Upper lobe of right lung (tissue), 1 donor: ENCODE measurements around the gene NRG2. TPM values are rescaled to one million over a fixed set of nuclear protein-coding genes. Genes with fewer than 3 reads are reported as not detected.

Experiments
- ATAC-seq: fragments of 200-7000 bp; cut with Tn5 transposase; one replicate; pipeline ENCODE4 v1.9.1; 2020; ENCODE audit warnings: mild to moderate bottlenecking, moderate library complexity
- DNase-seq: peaks from one replicate; pipeline ENCODE4 v3.0.0-alpha.2; 2020
- H3K27ac ChIP-seq: fragments of 200-600 bp; one replicate; pipeline ENCODE4 v1.8.0; 2022
- H3K27me3 ChIP-seq: fragments of 200-600 bp; one replicate; pipeline ENCODE4 v1.8.0; 2022; ENCODE audit warnings: mild to moderate bottlenecking
- H3K36me3 ChIP-seq: fragments of 200-600 bp; one replicate; pipeline ENCODE4 v1.8.0; 2022
- H3K4me1 ChIP-seq: fragments of 200-600 bp; one replicate; pipeline ENCODE4 v1.8.0; 2022
- H3K4me3 ChIP-seq: fragments of 200-600 bp; one replicate; pipeline ENCODE4 v1.8.0; 2022; ENCODE audit warnings: mild to moderate bottlenecking
- H3K9me3 ChIP-seq: fragments of 200-600 bp; one replicate; pipeline ENCODE4 v1.8.0; 2022
- CTCF ChIP-seq: fragments of 200-600 bp; IDR thresholded peaks from one replicate; pipeline ENCODE4 v1.8.0; 2022; ENCODE audit warnings: antibody characterized with exemption
- intact Hi-C: fragments of 100-400 bp; cut with DNase I; formaldehyde crosslinking; loops from one replicate; pipeline ENCODE4 v1.11.0; 2022
- total RNA-seq: library from RNA; stranded (reverse); fragmentation: NEBNext Ultra II Directional; extraction: Animal tissue kit (Norgen Biotek cat#: 25700); gene quantifications from one replicate; pipeline ENCODE4 v1.2.1, GENCODE V29; 2021
- donor health status: DM: no; HTN: yes; CAD: no; lungs with severe emphysema.

NRG2 gene
- total RNA-seq, 1 donor from 2014 or later: 1.4 TPM

GRCh38 chr5:139915266-139915665 is 127.8 kb downstream of the NRG2 start:
- no peaks in the 10 kb centered on the region for H3K4me1 ChIP-seq
- intact Hi-C loops: no loop called here

DNA sequence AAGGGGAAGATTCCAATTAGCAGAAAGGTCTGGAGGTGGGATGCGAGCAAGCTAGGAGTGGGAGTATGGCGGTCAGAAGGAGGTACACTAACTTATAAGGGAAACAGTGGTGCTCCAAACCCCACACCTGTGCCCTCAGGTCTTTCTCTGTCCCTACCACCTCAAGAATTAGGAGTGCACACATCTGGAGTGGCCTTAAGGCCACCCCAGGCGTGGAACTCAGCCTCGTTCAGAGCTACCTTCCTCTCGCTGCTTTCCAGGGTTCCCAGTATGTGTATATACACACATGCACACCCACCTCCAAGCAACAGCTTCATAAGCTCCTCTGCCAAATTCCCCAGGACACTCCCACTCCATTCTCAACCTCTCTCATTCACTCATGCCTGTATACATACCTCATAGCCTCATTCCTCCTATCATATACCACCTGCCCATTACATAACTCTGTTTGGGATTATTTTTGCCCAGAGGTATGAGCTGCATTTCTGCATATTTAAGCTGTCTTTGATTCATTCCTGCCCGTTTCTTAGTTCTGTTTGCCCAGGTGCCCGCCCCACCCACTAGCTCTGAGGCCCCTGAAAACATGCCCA is 128.8 kb downstream of the NRG2 start:
- Histone ChIP-seq H3K27ac (no peak overlapping the region), H3K4me1 (no peaks in the 10 kb centered on the region), H3K9me3 (no peaks in the 10 kb centered on the region), H3K27me3 (peaks cover 7% of the 10 kb centered on the region), H3K4me3 (no peak overlapping the region), H3K36me3 (no peaks in the 10 kb centered on the region)
- TF ChIP-seq CTCF: no peak
- ATAC-seq (no peak), DNase-seq (no peak)
- intact Hi-C loops: no loop called here

More at GRCh38 chr5:139915266-139915665, 127.8 kb downstream of the NRG2 start:
- no peak for TF ChIP-seq CTCF
- no peak for ATAC-seq
- Histone ChIP-seq H3K27me3 (peaks cover 7% of the 10 kb centered on the region), H3K36me3 (no peaks in the 10 kb centered on the region), H3K9me3 (no peaks in the 10 kb centered on the region), H3K4me3 (no peak overlapping the region), H3K27ac (no peak overlapping the region)
- DNase-seq: no peak

- Histone ChIP-seq H3K4me1 (no peaks in the 10 kb centered on the region), H3K27ac (no peak overlapping the region), H3K27me3 (peaks cover 7% of the 10 kb centered on the region), H3K9me3 (no peaks in the 10 kb centered on the region), H3K36me3 (no peaks in the 10 kb centered on the region), H3K4me3 (no peak overlapping the region)
- no peak for DNase-seq
- no peak for TF ChIP-seq CTCF
- no peak for ATAC-seq
- intact Hi-C loops: no loop called here
These were observed 130.3 kb downstream of the NRG2 start for GRCh38 chr5:139912804-139913203.

DNA sequence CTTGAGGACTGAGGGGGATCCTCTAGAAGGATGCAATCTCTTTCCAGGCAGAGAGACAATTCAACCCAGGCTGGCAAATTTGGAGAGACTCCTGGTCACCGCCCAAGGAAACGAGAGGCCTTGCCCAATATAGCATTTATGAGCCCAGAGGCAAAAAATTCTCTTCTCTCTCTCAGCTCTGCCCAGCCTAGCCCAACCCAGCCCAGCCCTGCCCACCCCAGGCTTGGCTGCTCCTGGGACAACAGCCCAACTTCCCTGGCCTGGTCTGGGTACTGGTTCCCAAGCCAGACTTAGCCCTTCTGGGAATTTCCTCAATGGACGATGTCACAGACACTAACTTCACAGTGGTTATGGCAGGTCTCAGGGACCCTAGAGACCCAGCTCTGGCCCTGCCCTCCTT is 130.9 kb downstream of the NRG2 start:
- no peak for TF ChIP-seq CTCF
- no peak for ATAC-seq
- Histone ChIP-seq H3K4me3 (no peak overlapping the region), H3K9me3 (no peaks in the 10 kb centered on the region), H3K4me1 (no peaks in the 10 kb centered on the region), H3K27me3 (peaks cover 1% of the 10 kb centered on the region), H3K27ac (no peak overlapping the region), H3K36me3 (no peaks in the 10 kb centered on the region)
- no peak for DNase-seq
- intact Hi-C loops: no loop called here

GRCh38 chr5:139911425-139912120 is 131.5 kb downstream of the NRG2 start:
- Histone ChIP-seq H3K4me1 (no peaks in the 10 kb centered on the region), H3K4me3 (no peak overlapping the region), H3K9me3 (no peaks in the 10 kb centered on the region), H3K36me3 (no peaks in the 10 kb centered on the region), H3K27me3 (no peaks in the 10 kb centered on the region), H3K27ac (no peak overlapping the region)
- TF ChIP-seq CTCF: no peak
- no peak for ATAC-seq
- intact Hi-C loops: no loop called here
- DNase-seq: no peak
